Stimulated activated CD8-positive, alpha-beta memory T cell treated with anti-CD3 and anti-CD28 coated beads, Interleukin-7, amount 100 ng/mL, for 1 hour (primary cell): ENCODE data around the gene LYPLA2.
"Not testable (repeated sequence)": the region's sequence is repeated elsewhere in the genome, so short reads cannot be mapped to it uniquely, and the experiment has no call there.

Experiments used
- DNase-seq, 2 donors: peaks; one replicate each; pipeline ENCODE4 v3.0.0-alpha.2; 2020; ENCODE audit warnings: low read depth in 2 of 2

The LYPLA2 gene

DNA sequence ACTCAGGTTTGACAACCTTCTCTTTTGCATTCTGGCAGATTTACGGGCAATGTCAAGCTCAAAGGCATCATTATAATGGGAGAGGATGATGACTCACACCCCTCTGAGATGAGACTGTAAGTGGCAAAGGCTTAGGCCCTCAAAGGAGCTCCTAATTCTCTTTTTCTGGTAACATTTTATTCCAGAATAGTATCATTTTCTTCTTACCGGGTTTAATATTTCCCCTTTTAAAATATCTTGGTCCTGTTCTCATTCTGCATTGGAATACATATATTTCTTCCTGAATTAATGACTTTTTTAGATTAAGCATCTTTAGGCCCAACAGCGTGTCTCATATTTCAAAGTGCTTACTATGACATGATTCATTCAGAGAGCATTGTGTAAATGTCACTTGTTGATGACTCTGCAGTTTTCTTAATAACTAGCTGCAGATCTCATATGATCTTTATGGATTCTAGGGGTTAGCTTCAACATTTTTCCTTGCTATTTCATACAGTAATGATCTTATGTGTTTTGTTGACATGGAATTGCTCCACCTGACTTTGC, 11.0 kb upstream of the LYPLA2 start:
- DNase-seq: no peak

DNA sequence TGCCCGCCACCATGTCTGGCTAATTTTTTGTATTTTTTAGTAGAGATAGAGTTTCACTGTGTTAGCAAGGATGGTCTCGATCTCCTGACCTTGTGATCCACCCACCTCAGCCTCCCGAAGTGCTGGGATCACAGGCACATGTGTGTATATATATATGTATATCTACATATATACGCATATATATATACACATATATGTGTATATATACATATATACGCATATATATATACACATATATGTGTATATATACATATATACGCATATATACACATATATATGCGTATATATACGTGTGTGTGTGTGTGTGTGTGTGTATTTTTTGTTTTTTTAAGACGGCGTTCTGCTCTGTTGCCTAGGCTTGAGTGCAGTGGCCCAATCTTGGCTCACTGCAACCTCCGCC, 7.8 kb upstream of the LYPLA2 start:
- not testable (repeated sequence) for DNase-seq

DNA sequence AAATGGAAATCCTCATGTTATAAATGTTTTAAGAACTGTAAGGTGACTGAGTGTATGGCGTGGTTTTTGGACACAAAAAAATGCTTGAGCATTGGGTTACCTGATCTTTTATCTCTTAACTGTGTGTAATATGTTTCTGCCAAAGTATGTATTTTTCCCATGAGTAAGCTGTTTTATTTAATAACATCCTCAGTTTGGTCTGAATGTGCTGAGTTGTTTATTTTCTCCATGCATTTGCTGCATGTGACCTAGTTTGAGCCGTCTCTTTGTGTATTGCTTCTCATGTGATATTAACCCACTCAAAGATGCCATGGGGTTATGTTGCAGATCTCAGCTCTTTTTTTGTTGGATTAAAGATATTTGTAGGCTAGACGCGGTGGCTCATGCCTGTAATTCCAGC, 6.1 kb upstream of the LYPLA2 start:
- no peak for DNase-seq

DNA sequence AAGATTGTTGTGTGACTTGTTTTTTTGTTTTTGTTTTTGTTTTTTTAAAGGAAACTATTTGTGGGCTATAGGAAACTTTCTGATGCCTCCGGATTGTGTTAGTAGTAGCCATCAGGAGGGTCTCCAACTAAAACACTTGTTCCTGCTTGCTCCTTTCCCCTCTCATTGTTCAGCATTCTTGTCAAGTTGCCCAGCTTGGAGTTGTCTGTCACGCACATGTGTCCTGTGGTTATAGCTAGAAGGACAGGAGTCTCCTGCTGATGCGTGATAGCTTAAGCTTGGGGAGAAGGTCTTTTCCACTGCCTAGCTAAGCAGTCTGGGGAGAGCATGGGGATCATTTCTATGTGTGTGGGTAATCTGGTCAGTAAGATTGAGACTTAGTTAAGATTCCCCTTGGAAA, 3.2 kb upstream of the LYPLA2 start:
- DNase-seq: no peak

DNA sequence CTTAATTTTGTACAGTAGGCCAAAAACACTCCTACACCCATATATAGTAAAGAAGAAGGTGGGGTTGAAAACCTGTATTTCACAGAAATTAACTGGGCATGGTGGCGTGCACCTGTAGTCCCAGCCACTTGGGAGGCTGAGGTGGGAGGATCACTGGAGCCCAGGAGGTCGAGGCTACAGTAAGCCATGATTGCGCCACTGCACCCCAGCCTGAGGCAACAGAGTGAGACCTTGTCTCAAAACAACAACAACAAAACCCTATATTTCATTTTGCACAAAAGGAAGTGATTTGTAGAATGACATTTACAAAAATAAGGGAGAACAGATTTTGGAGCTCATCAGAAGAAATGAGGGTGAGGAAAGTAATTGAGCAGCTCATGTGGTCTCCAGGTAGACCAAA, 2.2 kb upstream of the LYPLA2 start:
- no peak for DNase-seq

DNA sequence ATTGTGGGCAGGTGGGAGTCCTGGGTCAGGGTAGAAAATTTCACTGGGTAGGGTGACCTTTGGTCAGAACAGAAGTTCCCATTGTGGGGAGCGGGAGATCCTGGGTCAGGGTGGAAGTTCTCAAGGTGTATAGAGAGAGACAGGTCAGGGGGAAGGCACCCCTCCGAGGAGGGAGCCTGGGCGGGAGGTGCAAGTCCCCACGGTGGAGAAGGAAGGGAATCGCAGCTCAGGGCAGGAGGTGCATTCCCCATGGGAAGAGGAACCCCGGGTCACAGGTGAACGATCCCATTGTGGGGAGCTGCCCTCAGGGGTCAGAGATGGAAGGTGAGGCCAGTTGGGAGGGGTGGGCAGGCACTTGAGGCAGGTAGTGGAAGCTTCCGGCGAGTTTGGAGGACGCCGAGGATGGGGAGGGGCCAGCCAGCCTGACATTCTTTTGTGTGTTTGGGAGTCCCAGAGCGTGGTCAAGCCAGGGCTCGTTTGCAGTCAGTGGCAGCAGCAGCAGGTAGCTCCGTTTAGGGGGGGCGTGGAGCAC, 637 bp downstream of the LYPLA2 start:
- no peak for DNase-seq

DNA sequence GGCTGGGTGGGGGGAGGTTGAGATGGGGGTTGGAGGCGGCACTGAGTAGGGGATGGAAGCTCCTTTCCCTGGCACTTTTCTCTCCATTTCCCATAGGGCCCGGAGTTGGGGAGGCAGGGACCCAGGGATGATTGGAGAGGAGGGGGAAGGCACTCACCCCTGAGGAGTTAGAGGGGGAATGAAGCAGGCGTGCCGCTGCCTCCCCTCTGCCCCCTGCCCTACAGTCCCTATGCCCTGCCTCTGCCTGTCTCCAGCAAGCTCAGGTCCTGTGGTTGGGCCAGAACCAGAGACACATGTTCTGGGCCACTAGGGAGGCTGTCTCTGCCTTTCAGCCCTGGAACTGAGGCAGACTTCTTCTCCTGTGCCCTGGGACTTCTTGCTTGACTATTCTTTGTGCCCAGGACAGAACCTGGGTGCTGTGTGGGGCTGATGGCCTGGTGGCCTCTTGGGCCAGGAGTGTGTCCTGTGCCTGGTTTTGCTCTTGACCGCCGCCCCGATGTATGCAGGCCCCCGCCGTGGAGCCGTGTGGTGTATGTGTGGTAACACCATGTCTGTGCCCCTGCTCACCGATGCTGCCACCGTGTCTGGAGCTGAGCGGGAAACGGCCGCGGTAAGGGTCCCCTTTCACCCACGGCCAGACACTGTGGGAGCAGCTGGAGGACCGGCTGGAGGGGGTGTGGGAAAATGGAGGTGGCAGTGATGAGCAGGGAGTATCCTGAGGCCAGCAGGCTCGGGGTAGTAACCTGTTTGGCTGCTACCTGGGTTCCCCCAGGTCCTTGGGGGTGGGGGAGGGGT, 1.4 kb downstream of the LYPLA2 start:
- DNase-seq: no peak

DNA sequence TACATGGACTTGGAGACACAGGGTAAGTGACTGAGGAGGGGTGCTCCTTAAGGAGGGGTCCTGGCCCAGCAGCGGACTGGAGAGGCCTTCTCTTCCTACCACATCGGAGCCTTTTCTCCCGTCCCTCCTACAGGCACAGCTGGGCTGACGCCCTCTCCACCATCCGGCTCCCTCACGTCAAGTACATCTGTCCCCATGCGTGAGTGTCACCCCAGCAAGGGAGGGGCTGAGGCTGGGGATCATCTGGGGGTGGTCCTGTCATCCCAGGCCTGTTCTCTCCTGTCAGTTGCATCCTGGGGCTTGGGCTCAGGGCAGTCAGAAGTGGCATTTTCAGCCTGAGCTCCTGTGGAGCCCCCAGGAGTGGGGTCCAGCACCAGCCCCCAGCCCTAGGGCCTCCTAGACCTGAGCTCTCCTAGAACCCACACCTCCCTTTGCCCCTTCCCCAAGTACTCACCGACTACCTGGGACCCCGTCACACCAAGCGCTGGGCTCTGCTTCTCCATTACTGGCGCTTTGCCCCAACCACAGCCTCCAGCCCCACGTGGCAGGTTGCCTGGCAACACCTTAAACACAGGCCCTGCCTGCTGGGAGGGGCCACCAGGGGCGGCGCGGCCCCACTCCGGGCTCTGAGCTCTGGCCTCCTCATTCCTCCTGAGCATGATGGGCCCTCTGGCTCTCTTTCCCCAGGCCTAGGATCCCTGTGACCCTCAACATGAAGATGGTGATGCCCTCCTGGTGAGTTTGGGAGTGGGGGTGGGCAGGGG, 2.3 kb downstream of the LYPLA2 start:
- DNase-seq: no peak

DNA sequence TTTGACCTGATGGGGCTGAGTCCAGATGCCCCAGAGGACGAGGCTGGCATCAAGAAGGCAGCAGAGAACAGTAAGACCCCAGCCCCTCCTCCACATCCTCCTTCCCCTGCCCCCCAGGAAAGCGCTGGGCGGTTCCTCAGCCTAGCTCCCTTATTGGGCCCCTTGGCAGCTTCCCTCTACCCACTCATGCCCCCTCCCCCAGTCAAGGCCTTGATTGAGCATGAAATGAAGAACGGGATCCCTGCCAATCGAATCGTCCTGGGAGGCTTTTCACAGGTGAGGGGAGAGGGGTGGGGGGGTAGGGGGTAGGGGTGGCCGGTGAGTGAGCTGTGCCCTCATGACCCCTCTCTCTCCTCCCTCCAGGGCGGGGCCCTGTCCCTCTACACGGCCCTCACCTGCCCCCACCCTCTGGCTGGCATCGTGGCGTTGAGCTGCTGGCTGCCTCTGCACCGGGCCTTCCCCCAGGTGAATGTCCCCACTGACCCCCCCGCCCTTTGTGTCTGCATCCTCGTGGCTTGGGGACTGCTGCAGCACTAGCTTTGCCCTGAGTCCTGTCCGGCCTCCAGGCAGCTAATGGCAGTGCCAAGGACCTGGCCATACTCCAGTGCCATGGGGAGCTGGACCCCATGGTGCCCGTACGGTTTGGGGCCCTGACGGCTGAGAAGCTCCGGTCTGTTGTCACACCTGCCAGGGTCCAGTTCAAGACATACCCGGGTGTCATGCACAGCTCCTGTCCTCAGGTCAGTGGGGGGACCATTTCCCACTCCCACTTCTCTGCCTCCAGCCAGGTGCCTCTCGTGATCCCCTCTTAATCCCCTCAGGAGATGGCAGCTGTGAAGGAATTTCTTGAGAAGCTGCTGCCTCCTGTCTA, 3.2 kb downstream of the LYPLA2 start:
- DNase-seq: no peak

DNA sequence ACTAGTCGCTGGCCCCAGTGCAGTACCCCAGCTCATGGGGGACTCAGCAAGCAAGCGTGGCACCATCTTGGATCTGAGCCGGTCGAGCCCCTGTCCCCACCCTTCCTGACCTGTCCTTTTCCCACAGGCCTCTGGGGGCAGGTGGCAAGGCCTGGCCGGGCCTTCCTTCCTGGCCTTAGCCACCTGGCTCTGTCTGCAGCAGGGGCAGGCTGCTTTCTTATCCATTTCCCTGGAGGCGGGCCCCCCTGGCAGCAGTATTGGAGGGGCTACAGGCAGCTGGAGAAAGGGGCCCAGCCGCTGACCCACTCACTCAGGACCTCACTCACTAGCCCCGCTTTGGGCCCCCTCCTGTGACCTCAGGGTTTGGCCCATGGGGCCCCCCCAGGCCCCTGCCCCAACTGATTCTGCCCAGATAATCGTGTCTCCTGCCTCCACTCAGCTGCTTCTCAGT, 3.8 kb downstream of the LYPLA2 start:
- DNase-seq: not testable (repeated sequence)

DNA sequence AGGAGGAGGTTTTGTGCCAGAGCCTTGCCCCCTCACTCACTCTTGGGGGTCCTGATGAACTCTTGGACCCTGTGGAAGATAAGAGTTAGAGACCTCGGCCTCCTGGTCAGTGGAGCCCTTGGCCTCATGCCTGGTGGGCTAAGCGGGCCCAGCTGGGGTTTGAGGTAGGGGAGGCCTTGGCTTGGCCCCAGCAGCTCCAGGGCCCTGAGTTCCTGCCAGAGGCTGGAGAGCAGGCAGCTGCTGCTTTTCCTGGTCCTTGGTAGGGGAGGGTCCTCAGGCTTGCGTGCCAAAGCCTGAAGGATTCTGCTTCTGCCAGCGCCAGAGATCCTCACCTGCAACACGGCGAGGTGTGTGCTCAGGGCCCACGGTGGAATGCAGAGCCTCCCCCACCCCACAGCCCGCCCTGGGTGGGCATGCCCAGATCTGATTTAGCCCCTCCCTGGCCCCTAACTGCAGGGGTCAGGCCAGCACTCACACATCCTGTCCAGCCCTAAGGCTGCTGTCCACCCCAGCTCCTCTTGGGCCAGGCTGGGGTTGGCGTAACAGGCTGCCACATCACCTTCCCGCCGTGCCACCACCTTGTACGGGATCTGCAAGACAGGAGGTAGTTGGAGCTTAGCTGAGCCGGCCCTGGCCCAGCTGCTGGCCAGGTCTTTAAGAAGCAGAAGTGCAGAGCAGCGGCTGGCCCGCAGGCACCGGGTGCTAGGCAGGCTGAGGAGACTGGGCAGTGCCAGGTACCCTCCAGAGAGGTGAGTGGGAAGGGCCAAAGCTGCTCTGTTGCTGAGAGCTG, 4.9 kb downstream of the LYPLA2 start:
- DNase-seq: no peak

DNA sequence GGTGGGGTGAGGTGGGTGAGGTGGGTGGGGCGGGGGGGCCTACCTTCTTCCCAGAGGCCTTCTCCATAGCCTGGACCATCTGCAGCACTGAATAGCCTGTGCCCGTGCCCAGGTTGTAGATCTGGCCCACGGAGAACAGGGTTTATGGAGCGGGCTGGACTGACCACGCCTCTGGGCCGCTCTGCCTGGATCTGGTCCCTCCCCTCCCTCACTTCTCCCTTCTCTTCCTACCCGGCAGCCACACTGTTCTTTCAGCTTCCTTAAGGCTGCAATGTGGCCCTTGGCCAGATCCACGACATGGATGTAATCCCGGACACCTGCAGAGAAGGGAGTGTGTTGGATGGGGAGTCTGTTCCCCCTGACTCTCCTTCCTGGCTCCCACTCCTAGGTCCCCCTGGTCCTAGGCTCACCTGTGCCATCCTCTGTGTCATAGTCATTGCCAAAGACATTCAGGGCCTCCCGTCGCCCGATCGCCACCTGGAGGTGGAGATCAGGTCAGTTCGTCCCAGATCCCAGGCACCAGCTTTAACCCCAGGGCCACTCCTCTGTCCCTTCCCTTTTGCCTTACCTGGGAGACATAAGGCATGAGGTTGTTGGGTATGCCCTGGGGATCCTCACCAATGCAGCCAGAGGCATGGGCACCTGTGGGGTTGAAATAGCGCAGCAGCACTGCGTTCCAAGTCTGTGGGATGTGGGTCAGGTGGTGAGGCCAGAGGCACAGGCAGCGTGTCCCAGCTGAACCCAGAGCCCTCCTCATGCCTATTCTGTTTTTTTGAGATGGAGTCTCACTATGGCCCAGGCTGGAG, 5.7 kb downstream of the LYPLA2 start:
- DNase-seq: no peak

DNA sequence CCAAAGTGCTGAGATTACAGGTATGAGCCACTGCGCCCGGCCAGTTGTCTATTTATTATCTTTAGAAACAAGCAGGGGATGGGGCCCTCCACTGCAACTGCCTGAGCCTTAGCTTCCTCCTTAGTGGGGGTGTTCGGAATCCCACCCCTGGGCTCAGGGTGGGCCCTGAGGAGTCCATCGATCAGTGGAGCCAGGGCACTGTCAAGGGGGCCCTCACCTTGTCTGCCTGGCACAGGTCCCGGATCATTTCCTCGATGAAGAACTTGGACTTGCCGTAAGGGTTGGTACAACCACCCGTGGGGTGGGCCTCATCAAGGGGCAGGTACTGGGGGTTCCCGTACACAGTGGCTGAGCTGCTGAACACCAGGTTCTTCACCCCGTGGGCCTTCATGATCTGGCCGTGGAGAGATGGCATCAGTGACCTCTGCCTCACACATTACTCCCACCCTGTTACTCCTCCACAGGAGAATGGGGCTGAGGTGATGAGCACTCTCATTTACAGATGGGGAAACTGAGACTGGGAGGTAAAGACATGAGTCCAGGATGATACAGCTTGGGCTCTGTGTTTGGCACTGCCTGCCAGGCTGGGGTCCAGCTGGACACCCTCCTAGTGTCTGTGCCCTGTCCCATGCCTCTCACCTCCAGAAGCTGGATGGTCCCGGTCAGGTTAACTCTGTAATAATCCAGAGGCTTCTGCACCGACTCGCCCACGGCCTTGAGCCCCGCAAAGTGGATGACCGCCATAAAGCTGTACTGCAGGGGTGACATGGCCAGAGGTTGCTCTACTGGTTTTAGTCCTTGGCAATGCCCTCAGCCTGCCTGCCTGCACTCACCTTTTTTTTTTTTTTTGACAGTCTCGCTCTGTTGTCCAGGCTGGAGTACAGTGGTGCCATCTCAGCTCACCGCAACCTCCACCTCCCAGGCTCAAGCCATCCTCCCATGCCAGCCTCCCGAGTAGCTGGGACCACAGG, 6.8 kb downstream of the LYPLA2 start:
- no peak for DNase-seq

DNA sequence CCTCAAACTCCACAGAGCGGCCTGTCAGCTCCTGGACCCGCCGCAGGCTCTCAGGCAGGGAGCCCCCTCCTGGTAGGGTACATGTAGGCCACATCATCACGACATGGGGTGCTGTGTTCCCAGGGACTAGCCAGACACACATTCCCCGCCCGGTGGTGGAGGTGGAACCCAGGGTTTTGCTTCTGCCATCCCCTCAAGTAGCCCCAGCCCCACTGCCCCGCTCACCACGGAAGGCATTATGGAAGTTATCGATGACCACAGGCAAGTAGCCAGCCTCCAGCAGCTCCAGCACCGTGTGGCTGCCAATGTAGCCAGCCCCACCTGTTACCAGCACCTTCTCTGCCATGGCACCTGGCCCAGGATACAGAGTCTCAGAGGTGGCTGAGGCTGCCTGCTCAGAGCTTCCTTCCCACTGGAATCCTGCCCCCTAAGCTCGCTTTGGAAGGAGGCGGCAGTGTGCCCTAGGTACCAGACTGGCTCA, 7.8 kb downstream of the LYPLA2 start:
- DNase-seq: no peak

DNA sequence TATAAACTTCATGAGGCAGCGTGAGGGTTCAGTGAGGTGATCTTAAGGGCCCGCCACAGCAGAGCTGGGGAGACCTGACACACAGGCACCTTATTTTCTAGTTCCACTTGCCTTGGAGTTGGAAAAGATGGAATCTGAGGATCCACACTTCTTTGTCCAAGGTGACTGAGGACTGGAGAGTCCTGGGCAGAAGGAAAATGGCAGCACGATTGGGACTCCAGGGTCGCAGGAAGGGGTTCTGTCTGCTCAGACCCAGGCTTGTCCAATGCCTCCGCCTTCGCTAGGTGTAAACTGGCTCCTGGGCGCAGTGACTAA, 8.3 kb downstream of the LYPLA2 start:
- no peak for DNase-seq

DNA sequence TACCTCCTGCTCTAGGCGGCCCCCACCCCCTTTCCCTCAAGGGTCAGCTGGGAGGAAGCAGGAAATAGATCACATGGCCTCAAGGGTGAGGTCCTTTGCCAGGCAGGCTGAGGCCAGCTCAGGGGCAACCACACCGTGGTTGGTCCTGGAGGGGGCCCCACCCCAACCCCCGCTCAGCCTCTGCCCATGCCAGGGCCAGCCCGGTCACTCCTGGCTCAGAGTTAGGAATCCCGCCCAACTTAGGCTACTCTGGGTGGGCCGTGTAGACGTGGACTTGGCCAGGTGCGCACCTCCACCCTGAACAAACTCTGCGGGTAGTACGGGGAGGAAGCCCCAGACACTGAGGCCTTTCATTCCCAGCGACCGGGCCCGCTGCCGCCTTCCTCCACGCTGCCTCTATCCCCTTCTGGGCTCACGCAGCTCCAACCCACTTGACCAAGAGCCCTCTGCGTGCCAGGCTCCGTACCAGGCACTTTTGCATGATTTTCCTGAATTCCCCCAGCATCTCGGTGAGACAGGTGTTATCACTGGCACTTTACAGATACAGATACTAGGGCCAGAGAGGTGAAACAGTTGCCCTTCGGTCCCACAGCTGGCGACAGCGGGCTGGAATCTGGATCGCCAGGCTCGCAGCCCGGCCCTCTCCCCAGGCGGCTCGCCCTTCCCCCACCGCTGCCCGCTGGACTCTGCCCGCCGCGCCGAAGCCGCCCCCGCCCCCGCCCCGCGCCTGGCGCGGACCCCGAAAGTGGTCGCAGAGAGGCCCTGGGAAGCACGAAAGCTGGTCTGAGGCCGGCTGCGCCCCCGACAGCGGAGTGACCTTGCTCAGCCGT, 8.8 kb downstream of the LYPLA2 start:
- DNase-seq: no peak

DNA sequence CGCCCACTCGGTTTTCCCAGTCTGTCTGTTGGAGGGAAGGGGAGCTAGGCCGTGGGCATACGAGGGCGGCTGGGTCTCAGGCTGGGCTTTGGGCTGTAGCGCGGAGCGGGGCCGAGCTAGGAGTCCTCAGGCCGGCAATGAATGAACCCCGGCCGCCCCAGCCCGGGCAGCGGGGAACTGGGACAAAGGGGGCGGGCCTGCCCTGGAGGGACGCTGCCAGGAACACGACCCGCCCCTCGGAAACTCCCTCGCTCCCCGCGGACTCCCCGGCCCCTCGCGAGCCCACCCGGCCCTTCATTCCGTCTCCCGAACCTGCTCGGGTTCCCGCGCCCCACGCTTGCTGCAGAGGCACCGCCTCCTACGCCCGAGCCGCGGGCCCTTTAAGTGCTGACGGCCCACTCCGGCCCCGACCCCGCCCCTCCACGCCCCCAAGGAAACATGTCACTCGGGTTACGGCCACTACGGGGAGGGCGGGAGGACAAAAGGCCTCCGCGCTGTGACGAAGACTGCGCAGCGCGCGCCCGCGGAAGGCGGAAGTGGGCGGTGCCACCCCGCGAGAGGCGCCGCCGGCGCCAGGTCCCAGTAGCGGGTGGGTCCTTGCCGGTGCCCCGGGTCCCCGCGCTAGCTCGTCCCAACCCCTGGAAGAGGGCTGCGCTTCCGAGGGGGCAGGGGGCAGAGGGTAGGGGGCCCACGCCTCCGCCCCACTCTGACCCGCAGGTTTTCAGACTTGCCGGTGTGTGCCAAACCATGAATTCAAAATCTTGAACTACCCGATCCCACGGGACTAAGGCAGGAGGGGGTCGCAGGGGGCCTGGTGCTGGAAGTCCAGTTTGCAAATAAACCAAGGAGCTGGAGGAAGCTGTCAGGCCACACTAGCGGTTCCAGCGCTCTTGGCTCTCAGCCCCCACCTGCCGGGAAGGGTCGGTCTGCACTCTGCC, 9.7 kb downstream of the LYPLA2 start, which contains the start of gene GALE:
Gene GALE, minus strand, starts transcription at position 355 of the 938 bp plus-strand sequence. CDS start 1,747 bp downstream, outside the sequence.
- DNase-seq: peak; percentile 94 to 96
